A549 (cell line): ENCODE measurements around the gene ZNRD2. TPM values are rescaled to one million over a fixed set of nuclear protein-coding genes. Genes with fewer than 3 reads are reported as not detected.
A peak's percentile ranks its signal among the peaks of the same experiment; 100 is the strongest.

Experiments used
- ATAC-seq, 2 experiments: fragments of 200-7000 bp in 1 of 2; fragments of >200 bp in 1 of 2; cut with Nextera tagmentation in 1 of 2; cut with Tn5 transposase in 1 of 2; 3 replicates each; pipeline versions ENCODE4 v1.8.0 to v1.9.1; 2018 to 2020; ENCODE audit warnings: mild to moderate bottlenecking in 1 of 2, moderate library complexity in 1 of 2
- CTCF ChIA-PET: fragments of 300-600 bp; sonication (Branson Sonifier 250); formaldehyde crosslinking; extraction: SDS; loops from one replicate; lab custom pipeline; 2021; ENCODE audit warnings: antibody characterized with exemption, inconsistent platforms; lab: Yijun Ruan, JAX
- POLR2A ChIA-PET: fragments of 350-600 bp; formaldehyde crosslinking; extraction: SDS; loops from one replicate; lab custom pipeline; 2021; ENCODE audit warnings: antibody characterized with exemption, inconsistent platforms; lab: Yijun Ruan, JAX
- DNase-seq, 2 experiments: peaks; one replicate each; pipeline versions ENCODE4 v3.0.0 to v3.0.0-alpha.2; 2011 to 2016; ENCODE audit warnings: low read depth in 1 of 2, low spot score in 1 of 2
- FAIRE-seq: peaks from 2 replicates; lab custom pipeline; 2011; peaks lifted over from hg19 to GRCh38; lab: Jason Lieb, UNC
- H3K27ac ChIP-seq, 2 experiments: fragments of >200 bp; sonication (Bioruptor Twin); formaldehyde crosslinking; 3 replicates each; pipeline ENCODE4 v1.5.1; 2016 to 2017
- H3K4me1 ChIP-seq: fragments of >200 bp; sonication (Bioruptor Twin); formaldehyde crosslinking; 3 replicates; pipeline ENCODE4 v1.6.1; 2016
- H3K4me2 ChIP-seq: fragments of >200 bp; sonication (Bioruptor Twin); formaldehyde crosslinking; 3 replicates; pipeline ENCODE4 v1.6.1; 2016
- H3K4me3 ChIP-seq: fragments of >200 bp; sonication (Bioruptor Twin); formaldehyde crosslinking; 3 replicates; pipeline ENCODE4 v1.5.1; 2016
- H3K9me3 ChIP-seq: fragments of >200 bp; sonication (Bioruptor Twin); formaldehyde crosslinking; 3 replicates; pipeline ENCODE4 v1.6.1; 2016
- CHD2 ChIP-seq: fragments of 150-350 bp; IDR thresholded peaks from 2 replicates; pipeline ENCODE4 v1.6.1; 2014; ENCODE audit warnings: low read length; ENCODE audit not compliant: partially characterized antibody
- E2F6 ChIP-seq: IDR thresholded peaks from 2 replicates; pipeline ENCODE4 v1.6.1; 2012; ENCODE audit warnings: low read depth, borderline replicate concordance
- EHF ChIP-seq: fragments of 250-450 bp; sonication (Bioruptor Pico); IDR thresholded peaks from 2 replicates; pipeline ENCODE4 v1.5.0; 2020; ENCODE audit warnings: mild to moderate bottlenecking
- ELK1 ChIP-seq: fragments of 150-350 bp; IDR thresholded peaks from 2 replicates; pipeline ENCODE4 v1.6.1; 2014; ENCODE audit warnings: low read depth, mild to moderate bottlenecking, low read length
- FOSL2 ChIP-seq, 2 experiments: fragments of 450-650 bp in 1 of 2; fragments of >200 bp in 1 of 2; sonication (Bioruptor Twin) in 1 of 2; formaldehyde crosslinking; IDR thresholded peaks; 2 replicates each; pipeline versions ENCODE4 v1.5.0 to v1.6.1; 2016 to 2020; ENCODE audit warnings: mild to moderate bottlenecking in 1 of 2, moderate library complexity in 1 of 2
- GATA3 ChIP-seq: IDR thresholded peaks from 2 replicates; pipeline ENCODE4 v1.6.1; 2012; ENCODE audit warnings: borderline replicate concordance
- HMGXB4 ChIP-seq: fragments of 250-450 bp; sonication (Bioruptor Pico); IDR thresholded peaks from 2 replicates; pipeline ENCODE4 v1.5.0; 2021; ENCODE audit warnings: mild to moderate bottlenecking, moderate library complexity, borderline replicate concordance
- MAX ChIP-seq: IDR thresholded peaks from 2 replicates; pipeline ENCODE4 v1.6.1; 2012
- NFE2L2 ChIP-seq: fragments of 150-350 bp; conservative IDR thresholded peaks from 2 replicates; pipeline ENCODE4 v1.6.1; 2014; ENCODE audit warnings: low read length
- NPAS2 ChIP-seq: fragments of 250-450 bp; sonication (Bioruptor Pico); IDR thresholded peaks from 2 replicates; pipeline ENCODE4 v1.8.0; 2022; ENCODE audit warnings: mild to moderate bottlenecking, moderate library complexity, borderline replicate concordance
- NR3C1 ChIP-seq: fragments of >200 bp; sonication (Bioruptor Twin); formaldehyde crosslinking; IDR thresholded peaks from 3 replicates; pipeline ENCODE4 v1.6.1; 2017
- PBX3 ChIP-seq: IDR thresholded peaks from 2 replicates; pipeline ENCODE4 v1.6.1; 2012
- RAD21 ChIP-seq, 2 experiments: fragments of >200 bp in 1 of 2; sonication (Bioruptor Twin) in 1 of 2; formaldehyde crosslinking in 1 of 2; IDR thresholded peaks in 1 of 2; conservative IDR thresholded peaks in 1 of 2; 2 replicates in 1 of 2; 3 replicates in 1 of 2; pipeline ENCODE4 v1.6.1; 2012 to 2018; ENCODE audit warnings: inconsistent platforms in 1 of 2
- RCOR1 ChIP-seq: fragments of 150-350 bp; IDR thresholded peaks from 2 replicates; pipeline ENCODE4 v1.6.1; 2014; ENCODE audit warnings: antibody characterized with exemption, low read length, low read depth
- REST ChIP-seq: fragments of 200-600 bp; sonication (generic); IDR thresholded peaks from 2 replicates; pipeline ENCODE4 v1.6.1; 2016; ENCODE audit warnings: antibody characterized with exemption, mild to moderate bottlenecking, moderate library complexity
- SREBF2 ChIP-seq: fragments of 450-650 bp; IDR thresholded peaks from 2 replicates; pipeline ENCODE4 v1.6.1; 2014; ENCODE audit warnings: mild to moderate bottlenecking, moderate library complexity
- TP53 ChIP-seq: fragments of 250-450 bp; sonication (Bioruptor Pico); IDR thresholded peaks from 2 replicates; pipeline ENCODE4 v1.5.0; 2021; ENCODE audit warnings: mild to moderate bottlenecking, moderate library complexity
- ZC3H11A ChIP-seq: fragments of 450-650 bp; IDR thresholded peaks from 2 replicates; pipeline ENCODE4 v1.6.1; 2014; ENCODE audit warnings: antibody characterized with exemption, mild to moderate bottlenecking
- ZFP36 ChIP-seq: fragments of 450-650 bp; IDR thresholded peaks from 2 replicates; pipeline ENCODE4 v1.6.1; 2014; ENCODE audit warnings: borderline replicate concordance; ENCODE audit not compliant: partially characterized antibody
- ZNF302 ChIP-seq: fragments of 250-450 bp; sonication (Bioruptor Pico); IDR thresholded peaks from 2 replicates; pipeline ENCODE4 v1.9.0; 2021; ENCODE audit warnings: inconsistent platforms, mild to moderate bottlenecking, moderate library complexity
- WGBS: methylation state at CpG from one replicate; pipeline ENCODE4 v1.1.6; 2017; ENCODE audit errors: missing lambda C conversion rate; 5-methylcytosine and 5-hydroxymethylcytosine counted together
- polyA plus RNA-seq, 4 experiments: library from polyadenylated mRNA; depleted of rRNA in 3 of 4; stranded (reverse); fragments of >200 nt; fragmentation: RNase III in 1 of 4; extraction: RNeasy Plus Mini Kit Qiagen cat#74134 plus additional on column Dnase treatment in 1 of 4; gene quantifications; 2 replicates in 3 of 4; 3 replicates in 1 of 4; pipeline ENCODE4 v1.2.3, GENCODE V29; 2011 to 2017

ZNRD2 gene
- polyA plus RNA-seq, 2 of the 4 experiments (the other 2 are of a cell fraction): 28.2 to 66.1 TPM

- Histone ChIP-seq H3K4me1 (peaks cover 35% of the 10 kb centered on the region), H3K4me3 (no peak overlapping the region), H3K27ac (no peak overlapping the region)
- no peak for FAIRE-seq
- WGBS: 74% methylated on average over 5 of the region's 5 CpGs
- DNase-seq: no peak
- ATAC-seq: no peak
- no peak for TF ChIP-seq PBX3
- TF ChIP-seq ZFP36: peak; percentile 75
- TF ChIP-seq, all 56 proteins: peak for 1
- CTCF ChIA-PET: interaction anchor here (1.2 to 20.1 kb wide), 6 partner anchors 11 to 275 kb away, joined by 3 to 249 read pairs (median 4); partner anchors contain the start of gene KCNK7
- Histone ChIP-seq H3K4me2 (no peak overlapping the region), H3K9me3 (no peaks in the 10 kb centered on the region)
- POLR2A ChIA-PET: no interaction called here
Measured at GRCh38 chr11:65609665-65610064, 39.4 kb downstream of the ZNRD2 start.

- ATAC-seq: no peak
- TF ChIP-seq MAX (no peak), NPAS2 (no peak), EHF (CRISPR knock-in tag) (no peak)
- TF ChIP-seq, all 56 proteins: peak for 0
- Histone ChIP-seq H3K27ac (peak overlapping the region in 1 of 2 experiments; percentile 19; a peak in 1 of 6 replicates), H3K9me3 (no peaks in the 10 kb centered on the region), H3K4me2 (no peak overlapping the region), H3K4me1 (peaks cover 35% of the 10 kb centered on the region), H3K4me3 (no peak overlapping the region)
- WGBS: 84% methylated on average over 6 of the region's 6 CpGs
- DNase-seq: no peak
- FAIRE-seq: no peak
- ChIA-PET CTCF (interaction anchor here (1.2 to 20.1 kb wide), 3 partner anchors 16 to 69 kb away, joined by 3 to 249 read pairs (median 8); partner anchors contain the start of gene KCNK7), POLR2A (no interaction called here)
Measured at GRCh38 chr11:65610404-65610803, 40.1 kb downstream of the ZNRD2 start.

- Histone ChIP-seq H3K4me3 (no peak overlapping the region), H3K9me3 (no peaks in the 10 kb centered on the region), H3K4me1 (peaks cover 35% of the 10 kb centered on the region), H3K27ac (peak overlapping the region in 1 of 2 experiments; percentile 19; a peak in 2 of 6 replicates), H3K4me2 (peak overlapping the region; percentile 77)
- no peak for FAIRE-seq
- no peak for DNase-seq
- ATAC-seq: no peak
- WGBS: 85% methylated on average over 9 of the region's 10 CpGs
- ChIA-PET CTCF (interaction anchor here (1.7 to 20.1 kb wide), 4 partner anchors 15 to 70 kb away, joined by 7 to 249 read pairs (median 16); partner anchors contain the start of genes FAM89B and KCNK7), POLR2A (no interaction called here)
- TF ChIP-seq TP53 (CRISPR knock-in tag): no peak
- no peak for TF ChIP-seq ZC3H11A
- TF ChIP-seq RAD21 (conservative IDR thresholded peaks at IDR 0.05 in 1 of 2, IDR thresholded peaks at IDR 0.05 in 1 of 2): no peak
- TF ChIP-seq E2F6: no peak
- no peak for TF ChIP-seq NR3C1
- TF ChIP-seq RCOR1: no peak
- no peak for TF ChIP-seq CHD2
- no peak for TF ChIP-seq PBX3
- TF ChIP-seq NFE2L2: no peak
- TF ChIP-seq FOSL2 (IDR thresholded peaks at IDR 0.05): no peak
- no peak for TF ChIP-seq FOSL2 (CRISPR knock-in tag; IDR thresholded peaks at IDR 0.05)
- no peak for TF ChIP-seq ELK1
- TF ChIP-seq ZNF302 (CRISPR knock-in tag): no peak
- TF ChIP-seq REST: no peak
- TF ChIP-seq HMGXB4: no peak
- no peak for TF ChIP-seq GATA3
- no peak for TF ChIP-seq ZFP36
- TF ChIP-seq SREBF2: no peak
Measured at GRCh38 chr11:65611028-65611757, 40.9 kb downstream of the ZNRD2 start.
